Liver (tissue), 9 donors: ENCODE data around the gene WFIKKN2. TPM values are rescaled to one million over a fixed set of nuclear protein-coding genes. Genes with fewer than 3 reads are reported as not detected.

Experiments used
- DNase-seq: peaks from one replicate; pipeline ENCODE4 v3.0.0-alpha.2; 2017; ENCODE audit warnings: low spot score
- H3K27ac ChIP-seq, 2 donors: one replicate each; pipeline ENCODE4 v1.7.0; 2013; ENCODE audit warnings: inconsistent platforms in 2 of 2, low read length in 2 of 2, control low read depth in 1 of 2, low read depth in 1 of 2, mild to moderate bottlenecking in 1 of 2
- H3K27me3 ChIP-seq, 4 donors: one replicate each; pipeline versions ENCODE4 v1.6.1 to v1.7.0; 2013; ENCODE audit warnings: low read length in 3 of 4, inconsistent platforms in 1 of 4, mild to moderate bottlenecking in 1 of 4, moderate library complexity in 1 of 4; ENCODE audit not compliant: control insufficient read depth in 4 of 4, insufficient read depth in 4 of 4
- H3K36me3 ChIP-seq, 4 donors: one replicate each; pipeline versions ENCODE4 v1.6.1 to v1.7.0; 2013; ENCODE audit warnings: low read length in 3 of 4, mild to moderate bottlenecking in 3 of 4, low read depth in 1 of 4, moderate library complexity in 1 of 4; ENCODE audit not compliant: control insufficient read depth in 4 of 4, insufficient read depth in 3 of 4
- H3K4me1 ChIP-seq, 4 donors: one replicate each; pipeline versions ENCODE4 v1.6.1 to v1.7.0; 2013; ENCODE audit warnings: low read length in 3 of 4, mild to moderate bottlenecking in 3 of 4, moderate library complexity in 1 of 4; ENCODE audit not compliant: control insufficient read depth in 4 of 4, insufficient read depth in 4 of 4
- H3K4me3 ChIP-seq, 3 donors: one replicate each; pipeline versions ENCODE4 v1.6.1 to v1.7.0; 2013; ENCODE audit warnings: low read length in 3 of 3, control low read depth in 1 of 3, low read depth in 1 of 3, mild to moderate bottlenecking in 1 of 3
- H3K9ac ChIP-seq, 2 donors: one replicate each; pipeline ENCODE4 v1.7.0; 2013; ENCODE audit warnings: low read length in 2 of 2, mild to moderate bottlenecking in 2 of 2, moderate library complexity in 2 of 2, control low read depth in 1 of 2, low read depth in 1 of 2
- H3K9me3 ChIP-seq, 4 donors: one replicate each; pipeline versions ENCODE4 v1.6.1 to v1.7.0; 2013; ENCODE audit warnings: low read length in 3 of 4; ENCODE audit not compliant: control insufficient read depth in 4 of 4
- ATF3 ChIP-seq: IDR thresholded peaks from 2 replicates; pipeline ENCODE4 v1.6.1; 2016; ENCODE audit warnings: antibody characterized with exemption
- CTCF ChIP-seq: fragments of 150-350 bp; IDR thresholded peaks from 2 replicates; pipeline ENCODE4 v1.5.1; 2017; ENCODE audit warnings: improper control_type of control experiment, low read depth, low read length; ENCODE audit not compliant: missing input control
- EGR1 ChIP-seq, 2 donors: IDR thresholded peaks; 2 replicates each; pipeline ENCODE4 v1.6.1; 2016 to 2018; ENCODE audit warnings: antibody characterized with exemption in 2 of 2, low read depth in 2 of 2
- FOXA1 ChIP-seq: IDR thresholded peaks from 2 replicates; pipeline ENCODE4 v1.6.1; 2016; ENCODE audit warnings: antibody characterized with exemption
- FOXA2 ChIP-seq: IDR thresholded peaks from 2 replicates; pipeline ENCODE4 v1.6.1; 2016; ENCODE audit warnings: antibody characterized with exemption
- GABPA ChIP-seq, 2 donors: IDR thresholded peaks in 1 of 2; conservative IDR thresholded peaks in 1 of 2; 2 replicates each; pipeline ENCODE4 v1.6.1; 2016; ENCODE audit warnings: antibody characterized with exemption in 2 of 2, mild to moderate bottlenecking in 1 of 2, moderate library complexity in 1 of 2
- HNF4A ChIP-seq, 2 donors: conservative IDR thresholded peaks; 2 replicates each; pipeline ENCODE4 v1.6.1; 2016; ENCODE audit warnings: antibody characterized with exemption in 2 of 2, mild to moderate bottlenecking in 2 of 2
- HNF4G ChIP-seq: IDR thresholded peaks from 2 replicates; pipeline ENCODE4 v1.6.1; 2016; ENCODE audit warnings: antibody characterized with exemption
- JUND ChIP-seq, 2 donors: IDR thresholded peaks; 2 replicates each; pipeline ENCODE4 v1.6.1; 2016; ENCODE audit warnings: antibody characterized with exemption in 2 of 2
- MAX ChIP-seq: IDR thresholded peaks from 2 replicates; pipeline ENCODE4 v1.6.1; 2016; ENCODE audit warnings: antibody characterized with exemption
- NR2F2 ChIP-seq: IDR thresholded peaks from 2 replicates; pipeline ENCODE4 v1.6.1; 2016; ENCODE audit warnings: antibody characterized with exemption
- RAD21 ChIP-seq, 2 donors: IDR thresholded peaks; 2 replicates each; pipeline ENCODE4 v1.6.1; 2016; ENCODE audit warnings: antibody characterized with exemption in 2 of 2, mild to moderate bottlenecking in 2 of 2
- REST ChIP-seq: IDR thresholded peaks from 2 replicates; pipeline ENCODE4 v1.6.1; 2016; ENCODE audit warnings: antibody characterized with exemption, mild to moderate bottlenecking
- RXRA ChIP-seq, 2 donors: IDR thresholded peaks; 2 replicates each; pipeline ENCODE4 v1.6.1; 2017 to 2018; ENCODE audit warnings: antibody characterized with exemption in 2 of 2, mild to moderate bottlenecking in 1 of 2
- SP1 ChIP-seq: IDR thresholded peaks from 2 replicates; pipeline ENCODE4 v1.6.1; 2018; ENCODE audit warnings: antibody characterized with exemption, mild to moderate bottlenecking
- TAF1 ChIP-seq: conservative IDR thresholded peaks from 2 replicates; pipeline ENCODE4 v1.6.1; 2016; ENCODE audit warnings: antibody characterized with exemption, mild to moderate bottlenecking
- YY1 ChIP-seq: IDR thresholded peaks from 2 replicates; pipeline ENCODE4 v1.6.1; 2016; ENCODE audit warnings: antibody characterized with exemption, mild to moderate bottlenecking
- ZBTB33 ChIP-seq: IDR thresholded peaks from 2 replicates; pipeline ENCODE4 v1.6.1; 2016; ENCODE audit warnings: antibody characterized with exemption
- WGBS: extraction: QIAGEN DNeasy Blood & Tissue Kit; methylation state at CpG from one replicate; pipeline ENCODE4 v1.1.7; 2013; 5-methylcytosine and 5-hydroxymethylcytosine counted together
- polyA plus RNA-seq, 2 donors: library from polyadenylated mRNA; stranded (reverse) in 1 of 2; unstranded in 1 of 2; fragments of 200-250 nt in 1 of 2; fragments of >200 nt in 1 of 2; fragmentation: Nextera tagmentation in 1 of 2; extraction: Ambion mirVana in 1 of 2; gene quantifications; one replicate each; pipeline versions ENCODE4 v1.2.1 to v1.2.3, GENCODE V29; 2013 to 2015
- total RNA-seq, 2 donors: library from RNA; depleted of rRNA; stranded (reverse); fragments of >200 nt; gene quantifications; one replicate each; pipeline ENCODE4 v1.2.3, GENCODE V29; 2014
- donor health status: healthy.
- donor health status: healthy.
- donor health status: healthy.
- donor health status: healthy.
- donor health status: healthy.

The WFIKKN2 gene
- total and polyA plus RNA-seq, 4 donors, result 0.02 to 0.19 (median 0.07) TPM; not detected in 1

GRCh38 chr17:50816771-50817751, 18.3 kb upstream of the WFIKKN2 start:
- WGBS, result 27% methylated on average over 27 of the region's 27 CpGs
- peak; percentile 68 for DNase-seq
- no peaks in the 10 kb centered on the region for H3K36me3 ChIP-seq
- H3K9ac ChIP-seq, result no peak overlapping the region
- H3K27ac ChIP-seq, result no peak overlapping the region
- peak overlapping the region in 1 of 3 donors; percentile 3 for H3K4me3 ChIP-seq
- H3K9me3 ChIP-seq, result no peaks in the 10 kb centered on the region
- H3K4me1 ChIP-seq, result peaks cover 3 to 10% (median 6%) of the 10 kb centered on the region in 4 donors
- TF ChIP-seq EGR1 (IDR thresholded peaks at IDR 0.05; ENCODE audit: low read depth in 2 of 2) (no peak), TAF1 (no peak), RAD21 (IDR thresholded peaks at IDR 0.05) (peak; percentile 49 to 67), MAX (no peak), FOXA1 (no peak), SP1 (no peak), GABPA (IDR thresholded peaks at IDR 0.05 in 1 of 2, conservative IDR thresholded peaks at IDR 0.05 in 1 of 2) (no peak), REST (no peak), HNF4G (peak; percentile 66), JUND (IDR thresholded peaks at IDR 0.05) (no peak), FOXA2 (no peak), RXRA (IDR thresholded peaks at IDR 0.05) (peak in 1 of 2 donors; percentile 38), HNF4A (conservative IDR thresholded peaks at IDR 0.05) (peak; percentile 84 to 89), ZBTB33 (no peak), NR2F2 (no peak), CTCF (peak; percentile 49), YY1 (no peak), ATF3 (no peak)
- no peaks in the 10 kb centered on the region for H3K27me3 ChIP-seq
